D721Med (cell line): ENCODE measurements around the gene SUSD1.

ENCODE experiments used
- DNase-seq: peaks from one replicate; pipeline ENCODE4 v3.0.0; 2011; ENCODE audit warnings: low spot score; ENCODE audit not compliant: insufficient read length
- FAIRE-seq: peaks from 2 replicates; lab custom pipeline; 2011; peaks lifted over from hg19 to GRCh38; lab: Jason Lieb, UNC
- CTCF ChIP-seq: IDR thresholded peaks from 2 replicates; pipeline ENCODE4 v1.5.1; 2012; ENCODE audit warnings: mild to moderate bottlenecking, control low read depth; ENCODE audit not compliant: insufficient read depth; ENCODE audit errors: missing control alignments

SUSD1 gene

GRCh38 chr9:112012026-112012902 lies 162.8 kb downstream of the SUSD1 start:
- DNase-seq (no peak), FAIRE-seq (no peak)
- TF ChIP-seq CTCF: no peak

DNA sequence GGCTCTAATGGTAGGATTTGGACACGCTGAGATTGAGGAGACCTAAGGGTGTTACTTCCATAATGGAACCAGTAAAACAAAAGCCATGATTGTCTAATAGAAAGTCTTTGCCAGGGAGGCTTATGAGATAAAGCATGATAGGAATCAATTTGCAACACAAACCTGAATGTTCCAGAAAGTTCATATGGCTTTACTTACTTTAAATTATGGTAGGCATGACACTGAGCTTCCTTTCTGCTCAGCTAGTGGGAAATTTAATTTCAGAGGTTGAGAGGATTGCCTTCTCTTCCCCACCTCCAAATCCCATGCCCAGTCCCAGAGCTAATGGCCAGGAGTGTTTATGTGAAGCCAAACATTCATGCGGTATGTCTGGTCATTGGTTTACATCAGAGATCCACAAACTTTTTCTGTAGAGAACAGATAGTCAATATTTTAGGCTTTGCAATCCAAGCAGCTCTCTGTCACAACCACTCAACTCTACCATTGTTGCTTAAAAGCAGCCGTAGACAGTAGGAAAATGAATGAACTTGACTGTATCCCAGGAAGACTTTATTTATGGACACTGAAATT lies 164.0 kb downstream of the SUSD1 start:
- FAIRE-seq: no peak
- no peak for DNase-seq
- no peak for TF ChIP-seq CTCF

- TF ChIP-seq CTCF: no peak
- DNase-seq (no peak), FAIRE-seq (no peak)
These were observed 164.6 kb downstream of the SUSD1 start for GRCh38 chr9:112010537-112010936.

DNA sequence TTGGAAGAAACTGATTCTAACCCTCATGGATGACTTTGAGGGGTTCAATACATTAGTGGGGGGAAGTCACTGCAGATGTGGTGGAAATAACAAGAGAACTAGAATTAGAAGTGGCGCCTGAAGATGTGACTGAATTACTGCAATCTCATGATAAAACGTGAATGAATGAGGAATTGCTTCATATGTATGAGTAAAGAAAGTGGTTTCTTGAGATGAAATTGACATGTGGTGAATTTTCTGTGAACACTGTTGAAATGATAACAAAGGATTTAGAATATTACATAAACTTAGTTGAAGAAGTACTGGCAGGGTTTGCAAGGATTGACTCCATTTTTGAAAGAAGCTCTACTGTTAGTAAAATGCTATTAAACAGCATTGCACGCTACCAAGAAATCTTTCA lies 165.4 kb downstream of the SUSD1 start:
- DNase-seq: no peak
- no peak for TF ChIP-seq CTCF
- FAIRE-seq: no peak

DNA sequence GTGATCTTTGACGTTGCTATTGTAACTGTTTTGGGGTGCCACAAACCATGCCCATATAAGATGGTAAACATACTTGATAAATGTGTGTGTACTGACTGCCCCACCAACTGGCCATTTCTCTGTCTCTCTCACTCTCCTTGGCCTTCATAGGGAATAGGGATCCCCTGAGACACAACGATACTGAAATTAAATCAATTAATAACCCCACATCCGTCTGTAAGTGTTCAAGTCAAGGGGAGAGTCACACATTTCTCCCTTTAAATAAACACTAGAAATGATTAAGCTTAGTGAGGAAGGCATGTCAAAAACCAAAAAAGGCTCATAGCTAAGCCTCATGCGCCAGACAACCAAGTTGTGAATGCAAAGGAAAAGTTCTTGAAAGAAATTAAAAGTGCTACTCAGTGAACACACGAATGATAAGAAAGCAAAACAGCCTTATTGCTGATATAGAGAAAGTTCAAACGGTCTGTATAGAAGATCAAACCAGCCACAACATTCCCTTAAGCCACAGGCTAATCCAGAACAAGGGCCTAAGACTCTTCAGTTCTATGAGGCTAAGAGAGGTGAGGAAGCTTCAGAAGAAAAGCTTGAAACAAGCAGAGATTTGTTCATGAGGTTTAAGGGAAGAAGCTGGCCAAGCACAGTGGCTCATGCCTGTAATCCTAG lies 167.4 kb downstream of the SUSD1 start:
- DNase-seq (no peak), FAIRE-seq (no peak)
- TF ChIP-seq CTCF: no peak

DNA sequence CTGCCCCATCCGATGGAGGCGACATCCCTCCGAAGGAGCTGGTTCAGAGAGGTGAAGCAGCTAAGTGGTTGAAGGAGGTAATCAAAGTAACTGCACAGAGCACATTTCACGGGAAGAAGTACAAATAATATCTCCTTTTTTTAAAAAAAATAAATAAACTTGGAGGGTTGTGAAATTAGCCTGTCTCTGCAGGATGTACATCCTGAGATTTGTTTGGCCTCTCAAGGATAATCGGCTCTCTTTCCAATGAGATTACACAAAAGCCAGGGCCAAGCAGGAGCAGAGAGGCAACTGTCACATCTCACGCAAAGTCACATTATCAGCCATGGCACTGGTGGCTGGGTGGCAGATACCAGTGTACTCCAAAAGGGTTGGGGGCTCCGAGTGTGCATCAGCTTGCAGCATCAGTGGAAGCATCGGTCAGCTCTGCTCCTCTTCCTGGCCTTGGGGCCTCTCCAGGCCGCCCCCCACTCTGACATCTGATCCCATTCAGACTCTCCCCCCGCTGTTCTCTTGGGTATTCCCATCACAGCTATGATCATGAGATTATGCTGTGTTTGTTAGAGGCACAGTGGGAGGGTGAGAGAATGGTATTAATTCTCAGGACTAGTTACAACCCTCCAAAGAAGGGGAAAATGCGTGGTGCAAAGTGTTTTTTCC lies 168.6 kb downstream of the SUSD1 start:
- TF ChIP-seq CTCF: no peak
- no peak for DNase-seq

More for the DNA sequence above, 168.6 kb downstream of the SUSD1 start:
- FAIRE-seq: no peak
